K562 (cell line): ENCODE data around the gene FAM50A. TPM values are rescaled to one million over a fixed set of nuclear protein-coding genes. Genes with fewer than 3 reads are reported as not detected.
A peak's percentile ranks its signal among the peaks of the same experiment; 100 is the strongest.

ENCODE experiments used
- AFF1 ChIP-seq, 2 experiments: fragments of 450-650 bp; IDR thresholded peaks; 2 replicates each; pipeline ENCODE4 v1.6.1; 2018; ENCODE audit warnings: mild to moderate bottlenecking in 2 of 2, low read depth in 1 of 2; ENCODE audit not compliant: partially characterized antibody in 2 of 2
- BRF1 ChIP-seq: IDR thresholded peaks from 3 replicates; pipeline ENCODE4 v1.6.1; 2011; ENCODE audit warnings: borderline replicate concordance, mild to moderate bottlenecking; ENCODE audit not compliant: insufficient read length; ENCODE audit errors: extremely low read depth
- GATAD2A ChIP-seq: fragments of 450-650 bp; IDR thresholded peaks from 2 replicates; pipeline ENCODE4 v1.6.1; 2017
- GTF2E2 ChIP-seq: fragments of 200-800 bp; sonication (Bioruptor generic); IDR thresholded peaks from 2 replicates; pipeline ENCODE4 v1.6.1; 2016; ENCODE audit warnings: missing genetic modification characterization, missing compliant biosample characterization
- KAT7 ChIP-seq: sonication (generic); formaldehyde crosslinking; IDR thresholded peaks from 2 replicates; pipeline ENCODE4 v1.8.0; 2022; ENCODE audit warnings: missing genetic modification reagents, mild to moderate bottlenecking, borderline replicate concordance
- MXI1 ChIP-seq: IDR thresholded peaks from 2 replicates; pipeline ENCODE4 v1.6.1; 2011; ENCODE audit warnings: low read depth, mild to moderate bottlenecking, improper control_type of control experiment, low read length
- NCOR1 ChIP-seq: fragments of 450-650 bp; IDR thresholded peaks from 2 replicates; pipeline ENCODE4 v1.6.1; 2016; ENCODE audit warnings: mild to moderate bottlenecking, moderate library complexity
- PRDM10 ChIP-seq: fragments of 450-650 bp; IDR thresholded peaks from 2 replicates; pipeline ENCODE4 v1.6.1; 2018; ENCODE audit not compliant: partially characterized antibody
- ZKSCAN8 ChIP-seq: fragments of 200-800 bp; sonication (Bioruptor generic); IDR thresholded peaks from 2 replicates; pipeline ENCODE4 v1.6.1; 2016; ENCODE audit warnings: missing genetic modification characterization, missing compliant biosample characterization
- ZNF766 ChIP-seq: fragments of 200-800 bp; sonication (Bioruptor generic); conservative IDR thresholded peaks from 2 replicates; pipeline ENCODE4 v1.6.1; 2016; ENCODE audit warnings: missing genetic modification characterization, missing compliant biosample characterization
- polyA plus RNA-seq, 8 experiments: library from polyadenylated mRNA; depleted of rRNA in 4 of 8; stranded (reverse) in 5 of 8; unstranded in 3 of 8; fragments of >200 nt; fragmentation: Nextera tagmentation in 2 of 8; fragmentation: Illumina TruSeq in 1 of 8; extraction: Ambion mirVana in 2 of 8; extraction: Trizol in 1 of 8; gene quantifications; 2 replicates each; pipeline versions ENCODE4 v1.2.1 to v1.2.3, GENCODE V29; 2011 to 2014; ENCODE audit warnings: inconsistent platforms in 1 of 8, missing spikeins in 1 of 8
- total RNA-seq, 7 experiments: library from RNA; depleted of rRNA in 6 of 7; stranded (reverse); fragments of >200 nt in 6 of 7; fragmentation: Illumina TruSeq in 2 of 7; extraction: Trizol in 2 of 7; gene quantifications; 2 replicates each; pipeline versions ENCODE4 v1.2.1 to v1.2.3, GENCODE V29; 2011 to 2021; ENCODE audit warnings: low replicate concordance in 1 of 7
- TF ChIP-seq, protein P1 (sequence below): sonication (generic); formaldehyde crosslinking; IDR thresholded peaks from 2 replicates; pipeline ENCODE4 v1.8.1; 2023; ENCODE audit warnings: mild to moderate bottlenecking, missing genetic modification reagents
- TF ChIP-seq, protein P2 (sequence below): sonication (generic); formaldehyde crosslinking; IDR thresholded peaks from 2 replicates; pipeline ENCODE4 v1.8.1; 2023; ENCODE audit warnings: mild to moderate bottlenecking, missing genetic modification reagents, moderate library complexity
- TF ChIP-seq, protein P3 (sequence below): fragments of 150-350 bp; conservative IDR thresholded peaks from 2 replicates; pipeline ENCODE4 v1.6.1; 2014; ENCODE audit warnings: low read length

The FAM50A gene
- total and polyA plus RNA-seq, 9 of the 15 experiments (the other 6 are each of a cell fraction or from before 2014, with no cell fraction given): 4.4 to 114 (median 67.3) TPM

DNA sequence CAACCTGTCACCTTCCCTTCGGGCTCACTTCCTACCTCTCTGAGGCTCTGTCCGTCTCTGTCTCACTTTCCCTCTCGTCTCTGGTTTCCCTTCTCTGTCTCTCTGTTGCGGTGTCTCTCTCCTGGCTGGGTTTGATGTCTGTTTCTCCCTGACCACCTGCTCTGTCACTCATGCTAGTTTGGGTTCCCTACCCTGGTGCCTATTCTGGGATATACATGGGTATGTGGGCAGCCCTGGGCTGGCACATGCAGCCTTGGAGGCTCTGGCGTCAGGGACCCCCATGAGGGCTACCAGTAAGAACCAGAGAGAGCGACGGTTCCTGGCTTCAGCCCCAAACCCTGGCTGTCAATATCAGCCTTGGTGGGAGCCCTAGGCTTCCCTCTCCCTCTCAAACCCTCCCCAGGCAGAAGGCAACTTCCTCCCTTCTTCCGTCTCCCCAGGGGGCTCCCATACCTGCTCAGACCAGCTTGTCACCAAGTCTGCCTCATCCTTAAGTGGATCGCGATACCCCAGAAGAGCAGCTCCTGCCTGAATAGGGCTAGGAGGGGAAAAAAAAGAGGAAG lies 35.2 kb upstream of the FAM50A start (continued):
- TF ChIP-seq, protein P1, sequence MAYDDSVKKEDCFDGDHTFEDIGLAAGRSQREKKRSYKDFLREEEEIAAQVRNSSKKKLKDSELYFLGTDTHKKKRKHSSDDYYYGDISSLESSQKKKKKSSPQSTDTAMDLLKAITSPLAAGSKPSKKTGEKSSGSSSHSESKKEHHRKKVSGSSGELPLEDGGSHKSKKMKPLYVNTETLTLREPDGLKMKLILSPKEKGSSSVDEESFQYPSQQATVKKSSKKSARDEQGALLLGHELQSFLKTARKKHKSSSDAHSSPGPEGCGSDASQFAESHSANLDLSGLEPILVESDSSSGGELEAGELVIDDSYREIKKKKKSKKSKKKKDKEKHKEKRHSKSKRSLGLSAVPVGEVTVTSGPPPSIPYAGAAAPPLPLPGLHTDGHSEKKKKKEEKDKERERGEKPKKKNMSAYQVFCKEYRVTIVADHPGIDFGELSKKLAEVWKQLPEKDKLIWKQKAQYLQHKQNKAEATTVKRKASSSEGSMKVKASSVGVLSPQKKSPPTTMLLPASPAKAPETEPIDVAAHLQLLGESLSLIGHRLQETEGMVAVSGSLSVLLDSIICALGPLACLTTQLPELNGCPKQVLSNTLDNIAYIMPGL: no peak
- TF ChIP-seq KAT7 (CRISPR knock-in tag) (0 out of 2 replicates have a peak, but pooled peaks have one; percentile 53), PRDM10 (no peak), ZNF766 (CRISPR knock-in tag) (no peak), AFF1 (IDR thresholded peaks at IDR 0.05; ENCODE audit: low read depth in 1 of 2, partially characterized antibody in 2 of 2) (no peak), NCOR1 (no peak), ZKSCAN8 (CRISPR knock-in tag) (no peak), BRF1 (no peak), GATAD2A (no peak), MXI1 (no peak), GTF2E2 (tag) (no peak)
- TF ChIP-seq, protein P2, sequence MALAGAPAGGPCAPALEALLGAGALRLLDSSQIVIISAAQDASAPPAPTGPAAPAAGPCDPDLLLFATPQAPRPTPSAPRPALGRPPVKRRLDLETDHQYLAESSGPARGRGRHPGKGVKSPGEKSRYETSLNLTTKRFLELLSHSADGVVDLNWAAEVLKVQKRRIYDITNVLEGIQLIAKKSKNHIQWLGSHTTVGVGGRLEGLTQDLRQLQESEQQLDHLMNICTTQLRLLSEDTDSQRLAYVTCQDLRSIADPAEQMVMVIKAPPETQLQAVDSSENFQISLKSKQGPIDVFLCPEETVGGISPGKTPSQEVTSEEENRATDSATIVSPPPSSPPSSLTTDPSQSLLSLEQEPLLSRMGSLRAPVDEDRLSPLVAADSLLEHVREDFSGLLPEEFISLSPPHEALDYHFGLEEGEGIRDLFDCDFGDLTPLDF (CRISPR knock-in tag): no peak
- TF ChIP-seq, protein P3, sequence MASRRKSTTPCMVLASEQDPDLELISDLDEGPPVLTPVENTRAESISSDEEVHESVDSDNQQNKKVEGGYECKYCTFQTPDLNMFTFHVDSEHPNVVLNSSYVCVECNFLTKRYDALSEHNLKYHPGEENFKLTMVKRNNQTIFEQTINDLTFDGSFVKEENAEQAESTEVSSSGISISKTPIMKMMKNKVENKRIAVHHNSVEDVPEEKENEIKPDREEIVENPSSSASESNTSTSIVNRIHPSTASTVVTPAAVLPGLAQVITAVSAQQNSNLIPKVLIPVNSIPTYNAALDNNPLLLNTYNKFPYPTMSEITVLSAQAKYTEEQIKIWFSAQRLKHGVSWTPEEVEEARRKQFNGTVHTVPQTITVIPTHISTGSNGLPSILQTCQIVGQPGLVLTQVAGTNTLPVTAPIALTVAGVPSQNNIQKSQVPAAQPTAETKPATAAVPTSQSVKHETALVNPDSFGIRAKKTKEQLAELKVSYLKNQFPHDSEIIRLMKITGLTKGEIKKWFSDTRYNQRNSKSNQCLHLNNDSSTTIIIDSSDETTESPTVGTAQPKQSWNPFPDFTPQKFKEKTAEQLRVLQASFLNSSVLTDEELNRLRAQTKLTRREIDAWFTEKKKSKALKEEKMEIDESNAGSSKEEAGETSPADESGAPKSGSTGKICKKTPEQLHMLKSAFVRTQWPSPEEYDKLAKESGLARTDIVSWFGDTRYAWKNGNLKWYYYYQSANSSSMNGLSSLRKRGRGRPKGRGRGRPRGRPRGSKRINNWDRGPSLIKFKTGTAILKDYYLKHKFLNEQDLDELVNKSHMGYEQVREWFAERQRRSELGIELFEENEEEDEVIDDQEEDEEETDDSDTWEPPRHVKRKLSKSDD: no peak
